Right atrium auricular region (tissue), 2 donors: ENCODE results near the gene DNAI2. TPM values are rescaled to one million over a fixed set of nuclear protein-coding genes. Genes with fewer than 3 reads are reported as not detected.

ENCODE experiments used
- DNase-seq: peaks from one replicate; pipeline ENCODE4 v3.0.0-alpha.2; 2019; ENCODE audit warnings: low spot score
- H3K27ac ChIP-seq, 2 donors: fragments of 200-600 bp; sonication (generic); 1 replicate in 1 of 2; 2 replicates in 1 of 2; pipeline ENCODE4 v1.5.1; 2016 to 2019
- H3K27me3 ChIP-seq, 2 donors: fragments of 200-600 bp; sonication (generic); one replicate each; pipeline versions ENCODE4 v1.5.1 to v1.6.0; 2017 to 2019
- H3K36me3 ChIP-seq: fragments of 200-600 bp; sonication (generic); one replicate; pipeline ENCODE4 v1.5.1; 2016
- H3K4me1 ChIP-seq, 2 donors: fragments of 200-600 bp; sonication (generic); one replicate each; pipeline versions ENCODE4 v1.5.1 to v1.6.0; 2017 to 2019
- H3K4me3 ChIP-seq, 2 donors: fragments of 200-600 bp; sonication (generic); 1 replicate in 1 of 2; 2 replicates in 1 of 2; pipeline ENCODE4 v1.5.1; 2017 to 2019; ENCODE audit warnings: mild to moderate bottlenecking in 1 of 2, moderate library complexity in 1 of 2
- H3K9me3 ChIP-seq, 2 donors: fragments of 200-600 bp; sonication (generic); one replicate each; pipeline ENCODE4 v1.5.1; 2019
- CTCF ChIP-seq, 2 donors: fragments of 200-600 bp; sonication (generic); IDR thresholded peaks; one replicate each; pipeline ENCODE4 v1.5.1; 2019; ENCODE audit warnings: antibody characterized with exemption in 2 of 2
- total RNA-seq, 2 donors: library from RNA; depleted of rRNA; stranded (reverse); fragments of >200 nt; gene quantifications; one replicate each; pipeline ENCODE4 v1.1.0, GENCODE V29; 2016

The DNAI2 gene
- total RNA-seq, 2 donors from 2014 or later, result not detected

- H3K27me3 ChIP-seq, result no peaks in the 10 kb centered on the region
- no peak for DNase-seq
- no peak overlapping the region for H3K4me3 ChIP-seq
- no peak overlapping the region for H3K27ac ChIP-seq
- H3K4me1 ChIP-seq, result peaks cover 0 to 5% of the 10 kb centered on the region in 2 donors
- peak in 1 of 2 donors; percentile 50 for TF ChIP-seq CTCF (IDR thresholded peaks at IDR 0.05)
- H3K36me3 ChIP-seq, result no peaks in the 10 kb centered on the region
- no peaks in the 10 kb centered on the region for H3K9me3 ChIP-seq
Measured at GRCh38 chr17:74305865-74306654, 32.0 kb downstream of the DNAI2 start.

GRCh38 chr17:74307984-74308773 is 34.1 kb downstream of the DNAI2 start:
- peaks cover 0 to 5% of the 10 kb centered on the region in 2 donors for H3K4me1 ChIP-seq
- TF ChIP-seq CTCF (IDR thresholded peaks at IDR 0.05), result no peak
- H3K9me3 ChIP-seq, result no peaks in the 10 kb centered on the region
- H3K27ac ChIP-seq, result peak overlapping the region; percentile 53 to 65
- H3K27me3 ChIP-seq, result no peaks in the 10 kb centered on the region
- no peaks in the 10 kb centered on the region for H3K36me3 ChIP-seq
- no peak for DNase-seq
- H3K4me3 ChIP-seq, result no peak overlapping the region

- Histone ChIP-seq H3K4me1 (peaks cover 0 to 5% of the 10 kb centered on the region in 2 donors), H3K9me3 (no peaks in the 10 kb centered on the region), H3K36me3 (no peaks in the 10 kb centered on the region), H3K27me3 (no peaks in the 10 kb centered on the region), H3K4me3 (no peak overlapping the region), H3K27ac (no peak overlapping the region)
- no peak for TF ChIP-seq CTCF (IDR thresholded peaks at IDR 0.05)
- DNase-seq, result no peak
Measured at GRCh38 chr17:74309902-74310301, 35.9 kb downstream of the DNAI2 start.

- DNase-seq, result no peak
Measured at GRCh38 chr17:74314877-74315276, 40.8 kb downstream of the DNAI2 start.

GRCh38 chr17:74316220-74316619 is 42.2 kb downstream of the DNAI2 start:
- H3K27me3 ChIP-seq, result no peaks in the 10 kb centered on the region
- no peak overlapping the region for H3K27ac ChIP-seq
- H3K36me3 ChIP-seq, result no peaks in the 10 kb centered on the region
- no peaks in the 10 kb centered on the region for H3K9me3 ChIP-seq
- no peaks in the 10 kb centered on the region for H3K4me1 ChIP-seq
- H3K4me3 ChIP-seq, result no peak overlapping the region
- no peak for DNase-seq
- TF ChIP-seq CTCF (IDR thresholded peaks at IDR 0.05), result no peak

More at GRCh38 chr17:74314877-74315276, 40.8 kb downstream of the DNAI2 start:
- Histone ChIP-seq H3K27ac (no peak overlapping the region), H3K4me1 (no peaks in the 10 kb centered on the region), H3K27me3 (no peaks in the 10 kb centered on the region), H3K36me3 (no peaks in the 10 kb centered on the region), H3K4me3 (no peak overlapping the region), H3K9me3 (no peaks in the 10 kb centered on the region)
- TF ChIP-seq CTCF (IDR thresholded peaks at IDR 0.05), result no peak
